T-helper 2 cell (primary cell): ENCODE measurements around the gene MPP3.
"Not testable (repeated sequence)": the region's sequence is repeated elsewhere in the genome, so short reads cannot be mapped to it uniquely, and the experiment has no call there.

Experiments used
- DNase-seq, 5 experiments: peaks; one replicate each; pipeline versions ENCODE4 v3.0.0 to v3.0.0-alpha.2; 2012 to 2022
- total RNA-seq, 2 donors: gene quantifications; one replicate each; lab custom pipeline; 2026; lab: John Stamatoyannopoulos, UW

MPP3 gene, protein sequence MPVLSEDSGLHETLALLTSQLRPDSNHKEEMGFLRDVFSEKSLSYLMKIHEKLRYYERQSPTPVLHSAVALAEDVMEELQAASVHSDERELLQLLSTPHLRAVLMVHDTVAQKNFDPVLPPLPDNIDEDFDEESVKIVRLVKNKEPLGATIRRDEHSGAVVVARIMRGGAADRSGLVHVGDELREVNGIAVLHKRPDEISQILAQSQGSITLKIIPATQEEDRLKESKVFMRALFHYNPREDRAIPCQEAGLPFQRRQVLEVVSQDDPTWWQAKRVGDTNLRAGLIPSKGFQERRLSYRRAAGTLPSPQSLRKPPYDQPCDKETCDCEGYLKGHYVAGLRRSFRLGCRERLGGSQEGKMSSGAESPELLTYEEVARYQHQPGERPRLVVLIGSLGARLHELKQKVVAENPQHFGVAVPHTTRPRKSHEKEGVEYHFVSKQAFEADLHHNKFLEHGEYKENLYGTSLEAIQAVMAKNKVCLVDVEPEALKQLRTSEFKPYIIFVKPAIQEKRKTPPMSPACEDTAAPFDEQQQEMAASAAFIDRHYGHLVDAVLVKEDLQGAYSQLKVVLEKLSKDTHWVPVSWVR
- total RNA-seq = 0.74 to 1.2 reads per million in 2 donors

DNA sequence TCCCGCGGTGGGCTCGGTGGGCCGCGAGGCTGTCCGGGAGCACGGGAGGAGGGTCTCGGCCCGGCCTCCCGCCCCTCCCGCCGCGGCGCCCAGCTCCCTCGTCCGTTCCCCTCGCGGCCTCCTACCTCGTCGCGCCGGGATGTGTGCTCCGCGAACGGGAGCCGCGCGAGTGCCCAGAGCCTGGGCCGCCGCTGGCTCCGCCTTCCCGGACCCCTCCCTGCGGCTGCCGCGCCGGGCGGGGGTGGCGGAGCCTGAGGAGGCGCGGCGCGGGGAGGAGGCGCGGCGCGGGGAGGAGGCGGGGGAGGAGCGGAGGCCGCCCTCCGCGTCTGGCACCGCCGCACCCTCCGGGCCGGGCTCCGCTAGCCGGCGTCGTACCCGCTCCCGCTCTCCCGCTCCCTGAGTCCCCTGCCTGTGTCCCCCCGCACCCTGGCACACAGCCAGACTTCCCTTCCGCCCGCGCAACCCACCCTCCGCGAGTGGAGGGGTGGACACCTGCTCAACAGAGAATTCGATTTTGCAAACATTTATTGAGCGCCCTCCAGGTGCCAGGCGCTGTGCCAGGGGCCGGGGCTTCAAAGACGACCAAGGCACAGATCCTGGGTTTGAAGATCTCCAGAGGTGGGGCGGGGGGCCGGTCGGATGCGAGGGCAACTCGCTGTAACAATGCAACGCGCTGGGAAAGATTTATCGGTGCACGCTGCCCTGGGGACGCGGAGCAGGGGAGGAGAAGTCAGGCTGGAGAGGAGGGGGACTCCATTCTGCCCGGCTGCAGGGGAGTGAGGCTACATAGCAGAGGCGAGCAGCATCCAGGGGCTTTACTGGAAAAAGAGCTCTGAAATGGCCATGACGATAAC lies at the start of gene MPP3:
Gene MPP3, minus strand, starts transcription at position 171 of the 854 bp plus-strand sequence. CDS start 1,240 bp downstream, outside the sequence.
- peak; percentile 13 to 60 (median 30) for DNase-seq

DNA sequence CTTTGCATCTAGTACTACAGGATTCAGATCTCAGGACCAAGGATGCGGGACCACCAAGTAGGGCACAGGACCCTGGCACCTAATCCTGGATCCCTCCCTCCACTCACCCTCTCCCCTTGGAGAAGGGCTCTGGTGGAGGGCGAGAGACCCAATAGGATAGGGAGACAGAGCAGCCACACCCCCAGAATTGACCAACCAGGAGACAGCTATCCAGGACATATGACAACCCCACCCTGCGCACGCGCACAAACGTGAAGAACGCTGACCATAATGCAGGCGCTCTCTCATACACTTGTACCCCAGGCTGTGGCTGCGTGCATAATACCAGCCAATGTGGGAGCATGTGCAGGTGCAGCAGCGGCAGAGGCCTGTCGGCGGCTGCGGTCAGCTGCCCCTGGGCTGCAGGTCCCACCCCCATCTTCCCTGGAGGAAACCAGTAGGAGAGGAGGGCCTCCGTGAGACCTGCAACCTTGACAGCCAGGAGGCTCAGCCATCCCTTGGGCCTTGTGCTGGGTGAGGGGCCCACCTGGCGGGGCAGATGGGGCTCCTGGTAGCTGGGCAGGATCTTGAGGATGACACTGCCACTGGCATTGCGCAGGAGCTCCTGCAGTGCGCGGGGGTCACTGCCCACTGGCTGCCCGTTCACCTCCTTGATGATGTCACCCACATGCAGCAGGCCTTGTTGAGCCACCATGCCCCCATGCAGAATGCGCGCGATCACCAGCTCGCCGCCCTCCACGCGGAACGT lies 49.0 kb upstream of the MPP3 start:
- DNase-seq = no peak

DNA sequence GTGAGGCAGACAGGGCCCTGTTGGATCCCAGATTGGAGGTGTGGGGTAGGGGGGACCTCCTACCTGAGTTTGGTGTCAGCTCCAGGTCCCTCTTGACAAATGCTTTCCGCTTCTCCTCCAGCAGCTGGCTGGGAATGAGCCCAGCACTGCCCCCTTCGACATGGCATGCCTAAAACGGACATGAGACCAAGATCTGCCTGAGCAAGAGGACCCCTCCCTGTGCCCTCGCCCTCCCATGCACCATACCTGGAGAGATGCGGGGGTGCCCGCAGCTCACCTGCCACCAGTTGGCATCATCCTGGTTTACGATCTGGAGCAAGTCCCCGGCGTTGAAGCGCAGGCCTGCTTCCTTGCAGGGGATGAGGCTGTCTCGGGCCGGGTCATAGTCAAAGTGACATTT lies 48.2 kb upstream of the MPP3 start:
- no peak for DNase-seq

DNA sequence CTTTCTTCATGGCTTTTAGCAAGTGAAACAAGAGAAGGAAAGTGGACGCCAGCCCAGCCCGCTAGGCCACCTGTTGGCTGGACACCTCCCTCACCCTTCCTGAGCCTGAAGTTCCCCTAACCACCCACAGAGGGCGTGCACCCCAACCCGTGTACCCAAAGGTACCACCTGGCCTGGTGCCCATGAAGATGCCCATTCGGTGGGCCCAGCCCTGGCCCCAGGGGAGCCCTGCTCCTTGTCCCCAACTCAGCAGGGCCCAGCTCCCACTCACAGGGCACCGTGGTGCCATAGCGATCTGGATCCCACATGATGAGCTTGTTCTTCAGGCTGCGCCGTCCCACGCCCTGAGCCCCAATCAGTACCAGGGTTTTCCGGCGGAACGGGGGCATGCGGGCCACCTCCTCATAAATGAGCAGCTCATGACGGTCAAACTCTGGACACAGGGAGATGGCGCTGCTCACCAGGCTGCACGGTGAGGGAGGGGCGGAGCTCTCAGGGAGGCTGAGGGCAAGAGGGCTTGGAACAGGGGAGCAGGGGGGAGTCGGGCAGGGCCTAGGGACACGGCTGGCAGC lies 47.6 kb upstream of the MPP3 start:
- DNase-seq = peak in 3 of 5 experiments; percentile 28 to 35 (median 31)

DNA sequence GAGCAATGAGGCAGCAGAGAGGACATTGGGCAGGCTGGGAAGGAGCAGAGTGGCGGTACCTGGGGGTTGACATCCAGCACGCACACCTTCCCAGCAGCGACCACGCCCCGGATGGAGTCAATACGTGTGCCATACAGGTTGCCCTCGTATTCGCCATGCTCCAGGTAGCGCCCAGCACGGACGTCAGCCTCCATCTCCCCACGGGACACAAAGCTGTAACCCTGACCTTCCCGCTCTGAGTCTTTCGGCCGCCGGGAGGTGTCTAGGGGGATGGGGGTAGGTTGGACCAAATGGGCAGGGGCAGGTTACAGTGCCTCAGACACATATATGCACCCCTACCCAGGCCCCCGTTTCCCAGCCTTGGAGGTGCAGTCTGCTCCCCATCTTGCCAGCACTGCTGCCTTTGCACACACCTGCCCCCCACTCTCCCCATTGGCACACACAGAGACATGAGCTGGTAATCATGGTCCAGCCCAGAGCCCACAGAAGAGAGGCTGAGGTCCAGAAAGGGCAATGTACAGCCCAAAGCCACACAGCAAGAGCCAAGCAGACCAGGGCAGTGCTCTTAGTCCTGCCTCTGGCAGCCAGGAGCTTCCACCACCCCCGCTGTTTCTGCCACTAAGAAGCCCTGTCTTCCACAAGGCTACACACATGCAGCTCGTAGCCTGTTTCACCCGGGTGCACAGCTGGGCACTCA lies 46.9 kb upstream of the MPP3 start:
- DNase-seq = no peak

DNA sequence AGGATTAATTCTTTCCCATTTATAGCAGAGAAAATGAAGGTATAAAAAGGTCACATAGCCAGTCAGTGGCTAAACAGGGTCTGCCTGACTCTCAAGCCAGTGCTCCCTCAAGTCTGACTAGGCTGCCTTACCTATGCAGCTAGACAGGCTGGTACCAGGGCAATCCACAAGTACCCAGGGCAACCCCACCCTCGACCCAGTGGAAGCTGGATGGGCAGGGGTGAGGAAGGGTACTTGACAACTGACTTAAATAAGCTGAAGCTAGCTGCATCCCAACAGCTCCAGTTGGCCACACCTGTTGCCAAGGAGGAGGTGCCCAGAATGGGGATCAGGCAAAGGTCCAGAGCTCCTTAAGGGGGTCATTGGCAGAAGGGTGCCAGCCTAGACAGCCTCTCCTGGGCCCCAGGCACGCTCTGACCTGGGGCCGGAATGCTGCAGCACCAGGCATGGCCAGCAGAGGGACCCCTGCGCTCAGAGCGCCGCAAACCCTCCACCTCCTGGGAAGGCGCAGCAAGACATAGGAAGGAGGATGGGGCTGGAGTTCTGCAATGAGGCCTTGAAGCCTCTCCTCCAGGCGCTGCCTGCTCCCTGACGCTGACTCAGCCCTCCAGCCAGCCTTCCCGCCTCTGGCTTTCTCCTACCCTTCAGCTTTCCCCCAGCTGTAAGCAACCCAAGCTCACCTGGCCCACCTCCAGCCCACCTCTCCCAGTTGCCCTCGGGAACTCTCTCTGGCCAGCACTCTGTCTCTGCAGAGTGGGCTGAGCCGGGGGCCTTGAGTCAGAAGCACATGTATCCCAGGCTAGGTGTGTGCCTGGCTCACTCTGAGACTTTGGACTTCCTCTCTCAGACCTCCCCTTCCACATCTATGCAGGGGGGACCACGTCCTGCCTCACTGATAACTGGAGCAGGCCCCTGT lies 45.6 kb upstream of the MPP3 start:
- DNase-seq = peak; percentile 18 to 59 (median 41)

DNA sequence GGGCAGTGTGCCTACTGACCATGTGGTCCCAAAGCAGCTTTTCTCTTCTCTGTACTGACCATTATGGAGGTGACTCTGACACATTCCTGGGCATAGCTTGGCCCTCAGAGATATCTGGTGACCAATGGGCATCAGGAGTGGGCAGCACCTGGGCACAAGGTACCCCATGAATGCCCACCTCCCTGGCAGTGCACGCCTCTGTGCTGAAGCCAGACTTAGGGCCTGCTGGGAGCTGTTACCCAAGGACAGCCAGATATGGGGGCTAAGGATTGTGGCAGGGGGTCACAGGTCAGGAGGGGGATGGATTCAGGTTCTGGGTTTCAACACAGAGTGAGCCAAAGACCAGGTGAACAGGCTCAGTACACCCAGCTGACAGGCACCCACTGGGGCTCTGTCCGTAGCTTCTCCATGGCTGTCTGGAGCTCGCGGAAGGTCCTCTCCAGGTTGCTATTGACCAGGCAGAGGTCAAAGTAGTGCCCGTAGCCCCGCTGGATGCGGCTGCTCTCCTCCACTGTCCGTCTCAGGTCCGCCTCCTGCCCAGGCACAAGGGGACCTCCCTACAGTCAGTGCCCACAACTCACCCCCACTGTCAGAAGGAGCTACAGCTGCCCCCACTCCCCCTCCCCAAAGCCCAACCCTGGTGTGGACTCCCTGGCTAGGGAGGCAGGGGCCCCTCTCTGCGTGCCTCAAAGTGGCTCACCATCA lies 44.7 kb upstream of the MPP3 start:
- DNase-seq = no peak

DNA sequence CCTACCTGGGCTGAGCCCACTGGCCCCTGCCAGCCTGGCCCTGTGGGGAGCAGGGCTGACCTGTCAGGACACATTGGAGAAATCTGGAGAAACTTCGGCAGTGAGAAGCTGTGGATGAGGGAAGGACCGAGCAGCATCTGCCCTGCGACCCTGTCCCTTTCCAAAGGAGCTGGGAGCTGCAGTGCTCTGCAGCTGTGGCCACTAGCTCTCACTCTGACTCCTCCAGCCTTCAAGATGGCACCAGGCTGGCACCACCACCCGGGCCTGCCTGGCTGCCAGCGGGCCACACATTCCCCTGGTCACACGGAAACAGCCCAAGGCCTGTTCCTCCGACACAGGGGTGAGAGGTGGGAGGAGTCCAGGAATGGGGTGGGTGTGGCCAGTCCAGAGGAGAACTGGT lies 44.1 kb upstream of the MPP3 start:
- DNase-seq = no peak

DNA sequence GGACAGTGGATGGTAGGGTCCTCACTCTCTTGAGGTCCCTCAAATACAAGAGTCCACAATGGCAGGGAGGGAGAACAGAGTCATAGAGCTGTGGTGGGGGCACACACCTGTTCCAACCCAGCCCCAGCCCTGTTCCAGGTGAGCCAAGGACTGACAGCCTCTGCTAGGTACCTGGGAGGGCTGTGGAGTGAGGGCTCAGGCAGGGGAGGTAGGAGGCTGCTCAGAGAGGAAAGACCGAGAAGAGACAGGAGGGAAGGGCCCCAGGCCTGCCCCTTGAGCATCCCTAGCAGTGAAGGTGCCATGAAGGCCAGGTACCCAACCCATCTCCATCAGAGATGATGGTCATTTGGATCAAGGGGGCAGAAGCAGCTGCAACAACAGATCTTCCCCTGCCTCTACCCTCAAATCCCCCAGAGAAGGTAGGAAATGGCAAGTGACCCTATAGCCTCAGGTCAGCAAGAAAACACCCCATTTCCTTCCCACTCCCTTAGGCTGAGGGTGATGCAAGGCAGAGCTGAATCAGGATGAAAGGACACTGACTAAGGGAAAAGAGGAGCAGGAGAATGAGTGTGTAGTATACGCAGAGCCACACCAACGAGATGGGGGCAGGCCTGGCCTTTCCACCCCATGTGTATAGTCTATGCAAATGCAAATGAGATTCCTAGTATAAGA lies 42.7 kb upstream of the MPP3 start:
- no peak for DNase-seq

DNA sequence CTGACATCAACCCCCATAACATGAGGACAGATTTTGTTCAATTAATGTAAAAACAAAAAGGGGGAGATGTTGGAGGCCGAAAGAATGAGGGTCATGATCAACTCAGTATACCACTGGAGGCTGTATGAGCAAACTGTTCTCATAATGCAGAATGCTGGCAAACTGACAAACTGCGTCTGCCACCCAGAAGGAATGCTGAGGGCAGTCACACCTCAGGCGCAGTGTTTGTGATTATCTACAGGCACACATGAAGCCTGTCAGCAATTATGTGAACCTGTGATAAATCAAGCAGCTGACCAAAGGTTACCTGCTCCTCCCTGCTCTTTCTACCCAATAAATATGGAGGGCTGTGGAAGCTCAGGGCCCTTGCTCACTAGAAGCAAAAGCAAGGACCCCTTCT lies 41.3 kb upstream of the MPP3 start:
- no peak for DNase-seq

DNA sequence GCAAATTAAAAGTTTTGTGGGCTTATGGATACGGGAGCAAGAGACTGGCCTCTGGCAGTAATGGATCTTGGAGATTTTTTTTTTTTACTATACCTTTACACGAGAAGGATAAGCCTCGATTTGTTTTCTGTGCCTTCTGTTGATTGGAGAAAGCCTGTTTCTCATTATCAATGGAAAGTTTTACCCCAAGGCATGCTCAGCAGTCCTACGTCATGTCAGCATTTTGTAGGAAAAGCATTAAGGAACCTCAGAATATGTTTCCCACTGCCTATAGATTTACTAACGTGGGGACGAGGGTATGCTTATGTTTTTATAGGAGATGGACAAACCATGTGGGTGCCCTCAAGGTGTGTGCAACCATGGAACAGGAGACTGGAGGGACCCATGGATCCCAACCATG lies 40.9 kb upstream of the MPP3 start:
- DNase-seq = no peak

DNA sequence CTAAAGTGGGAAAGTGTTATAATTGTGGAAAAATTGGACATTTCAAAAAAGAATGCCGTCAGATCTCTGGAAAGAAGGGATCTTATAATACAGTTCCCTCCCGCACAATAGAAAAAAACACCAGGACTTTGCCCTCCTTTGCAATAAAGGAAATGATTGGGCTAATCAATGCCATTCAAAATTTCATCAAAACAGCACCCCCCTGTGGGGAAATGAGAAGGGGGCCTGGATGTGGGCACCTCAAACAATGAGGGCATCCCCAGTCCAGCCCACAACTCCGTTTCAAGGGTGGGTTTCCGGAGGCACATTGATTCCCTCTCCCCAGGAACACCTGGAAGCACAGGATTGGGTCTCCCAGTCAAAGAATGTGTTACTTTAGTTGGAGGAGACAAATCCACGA lies 40.1 kb upstream of the MPP3 start:
- DNase-seq = no peak

DNA sequence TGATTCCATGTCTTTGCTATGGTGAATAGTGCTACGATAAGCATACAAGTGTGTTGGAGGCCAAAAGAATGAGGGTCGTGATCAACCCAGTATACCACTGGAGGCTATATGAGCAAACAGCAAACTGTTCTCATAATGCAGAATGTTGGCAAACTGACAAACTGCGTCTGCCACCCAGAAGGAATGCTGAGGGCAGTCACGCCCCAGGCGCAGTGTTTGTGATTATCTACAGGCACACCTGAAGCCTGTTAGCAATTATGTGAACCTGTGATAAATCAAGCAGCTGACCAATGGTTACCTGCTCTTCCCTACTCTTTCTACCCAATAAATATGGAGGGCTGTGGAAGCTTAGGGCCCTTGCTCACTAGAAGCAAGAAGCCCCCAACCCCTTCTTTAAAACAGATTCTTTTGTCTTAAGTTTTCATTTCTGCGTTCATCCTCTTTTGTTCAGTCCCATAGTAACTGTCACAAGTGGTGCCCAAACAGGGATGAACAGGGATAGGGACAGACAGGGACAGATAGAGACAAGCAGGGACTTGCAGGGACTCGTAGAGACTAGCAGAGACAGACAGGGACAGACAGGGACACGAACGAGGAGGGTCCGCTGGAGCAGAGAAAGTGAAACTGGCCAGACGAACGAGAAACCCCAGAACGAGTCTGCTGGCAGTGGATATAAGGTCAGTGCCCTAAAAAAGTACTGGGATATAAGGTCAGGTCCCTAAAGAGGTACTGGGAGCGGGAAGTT lies 39.2 kb upstream of the MPP3 start:
- DNase-seq = no peak

DNA sequence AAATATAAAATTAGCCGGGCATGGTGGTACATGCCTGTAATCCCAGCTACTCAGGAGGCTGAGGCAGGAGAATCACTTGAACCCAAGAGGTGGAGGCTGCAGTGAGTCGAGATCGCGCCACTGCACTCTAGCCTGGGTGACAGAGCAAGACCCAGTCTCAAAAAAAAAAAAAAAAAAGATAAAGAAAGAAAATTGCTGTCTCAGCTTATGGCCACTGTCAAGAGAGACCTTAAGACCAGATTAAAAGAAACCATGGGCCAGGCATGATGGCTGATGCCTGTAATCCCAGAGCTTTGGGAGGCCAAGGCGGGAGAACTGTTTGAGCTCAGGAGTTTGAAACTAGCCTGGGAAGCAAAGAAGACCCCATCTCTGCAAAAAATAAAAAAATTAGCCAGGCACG lies 36.1 kb upstream of the MPP3 start:
- DNase-seq = not testable (repeated sequence)

DNA sequence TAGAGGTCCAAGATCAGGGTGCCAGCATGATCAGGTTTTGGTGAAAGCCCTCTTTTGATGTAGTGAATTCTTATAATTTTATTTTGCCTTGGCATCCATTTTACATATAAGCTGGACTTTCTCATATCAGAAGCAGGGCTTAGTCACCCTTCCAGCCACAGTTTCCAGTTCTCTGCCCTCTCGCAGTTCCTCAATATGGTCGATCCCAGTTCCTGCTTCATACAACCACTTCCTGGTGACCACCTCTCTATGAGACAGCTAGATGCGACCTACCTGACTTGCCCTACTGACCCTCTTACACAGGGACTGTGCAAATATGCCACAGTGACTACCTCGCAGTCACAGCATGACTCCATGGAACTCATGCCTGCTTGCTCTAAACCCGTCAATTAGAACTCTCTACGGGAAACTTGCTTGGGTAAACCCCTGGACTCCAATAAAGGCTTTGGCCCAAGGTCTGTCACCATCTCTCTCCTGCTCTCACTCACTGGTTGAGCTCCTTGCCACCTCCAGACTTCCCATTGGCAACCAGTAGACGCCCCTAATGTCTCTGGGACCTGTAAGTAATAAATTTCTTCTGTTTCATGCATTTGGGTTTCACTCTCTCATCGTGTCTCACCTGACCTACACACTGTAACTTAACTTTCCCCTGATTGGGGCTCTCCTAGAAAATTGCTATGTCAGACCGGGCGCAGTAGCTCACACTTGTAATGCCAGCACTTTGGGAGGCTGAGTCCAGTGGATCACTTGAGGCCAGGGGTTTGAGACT lies 35.5 kb upstream of the MPP3 start:
- DNase-seq = no peak

DNA sequence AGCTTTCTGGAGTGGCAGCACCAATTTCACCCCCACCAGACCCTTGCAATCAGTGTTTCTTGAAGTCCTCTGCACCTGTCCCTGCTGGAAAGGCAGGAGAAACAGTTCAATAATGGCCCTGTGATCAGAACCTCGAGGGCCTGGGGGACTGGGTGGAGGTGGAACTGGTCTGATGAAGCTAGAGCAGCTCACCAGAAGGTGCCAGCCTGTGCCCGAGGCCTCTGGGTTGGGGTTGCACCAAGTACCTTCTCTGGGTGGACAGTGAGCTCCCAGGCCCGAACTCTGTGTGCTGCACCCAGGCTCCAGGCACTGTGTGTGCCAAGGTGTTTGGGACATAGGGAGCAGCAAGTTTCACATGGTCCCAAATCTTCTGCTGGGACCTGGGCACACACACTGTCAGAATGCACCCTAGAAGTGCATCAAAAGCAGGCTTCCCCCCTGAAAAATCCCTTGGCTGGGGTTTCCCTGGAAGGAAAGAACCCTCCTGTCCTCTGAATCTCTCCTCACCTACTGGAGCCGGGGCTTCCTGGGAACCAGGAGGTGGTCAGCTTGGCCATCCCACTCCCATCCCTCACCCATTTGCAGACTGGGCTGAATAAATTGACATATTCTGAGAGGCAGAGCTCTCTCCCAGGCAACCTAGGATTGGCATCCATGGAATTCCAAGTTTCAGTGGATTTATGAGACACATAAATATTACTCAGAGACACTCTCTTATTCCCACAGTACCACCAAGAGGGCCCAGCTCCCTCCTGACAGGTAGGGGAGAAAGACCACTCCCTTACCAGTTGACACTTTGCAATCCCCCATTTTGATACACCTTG lies 31.4 kb upstream of the MPP3 start:
- DNase-seq = no peak

DNA sequence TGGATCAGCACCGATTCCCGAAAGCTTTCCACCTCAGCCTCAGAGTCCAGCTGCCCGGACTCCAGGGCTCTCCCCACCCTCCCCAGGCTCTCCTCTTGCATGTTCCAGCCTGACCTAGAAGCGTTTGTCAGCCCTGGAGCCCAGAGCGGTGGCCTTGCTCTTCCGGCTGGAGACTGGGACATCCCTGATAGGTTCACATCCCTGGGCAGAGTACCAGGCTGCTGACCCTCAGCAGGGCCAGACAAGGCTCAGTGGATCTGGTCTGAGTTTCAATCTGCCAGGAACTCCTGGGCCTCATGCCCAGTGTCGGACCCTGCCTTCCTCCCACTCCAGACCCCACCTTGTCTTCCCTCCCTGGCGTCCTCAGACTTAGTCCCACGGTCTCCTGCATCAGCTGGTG lies 29.0 kb upstream of the MPP3 start:
- no peak for DNase-seq
